ENCODE measurements around the gene MMP25.
"Not testable (repeated sequence)": the region's sequence is repeated elsewhere in the genome, so short reads cannot be mapped to it uniquely, and the experiment has no call there.

DNA sequence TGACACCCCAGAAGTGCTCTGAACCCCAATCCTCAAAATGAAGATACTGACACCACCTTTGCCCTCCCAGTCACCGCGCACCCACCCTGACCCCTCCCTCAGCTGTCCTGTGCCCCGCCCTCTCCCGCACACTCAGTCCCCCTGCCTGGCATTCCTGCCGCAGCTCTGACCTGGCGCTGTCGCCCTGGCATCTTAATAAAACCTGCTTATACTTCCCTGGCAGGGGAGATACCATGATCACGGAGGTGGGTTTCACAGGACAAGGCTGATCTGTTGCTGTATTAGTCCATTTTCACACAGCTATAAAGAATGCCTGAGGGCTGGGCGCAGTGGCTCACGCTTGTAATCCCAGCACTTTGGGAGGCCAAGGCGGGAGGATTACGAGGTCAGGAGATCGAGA is 35.6 kb downstream of the MMP25 start:
- TF ChIP-seq, protein P1, sequence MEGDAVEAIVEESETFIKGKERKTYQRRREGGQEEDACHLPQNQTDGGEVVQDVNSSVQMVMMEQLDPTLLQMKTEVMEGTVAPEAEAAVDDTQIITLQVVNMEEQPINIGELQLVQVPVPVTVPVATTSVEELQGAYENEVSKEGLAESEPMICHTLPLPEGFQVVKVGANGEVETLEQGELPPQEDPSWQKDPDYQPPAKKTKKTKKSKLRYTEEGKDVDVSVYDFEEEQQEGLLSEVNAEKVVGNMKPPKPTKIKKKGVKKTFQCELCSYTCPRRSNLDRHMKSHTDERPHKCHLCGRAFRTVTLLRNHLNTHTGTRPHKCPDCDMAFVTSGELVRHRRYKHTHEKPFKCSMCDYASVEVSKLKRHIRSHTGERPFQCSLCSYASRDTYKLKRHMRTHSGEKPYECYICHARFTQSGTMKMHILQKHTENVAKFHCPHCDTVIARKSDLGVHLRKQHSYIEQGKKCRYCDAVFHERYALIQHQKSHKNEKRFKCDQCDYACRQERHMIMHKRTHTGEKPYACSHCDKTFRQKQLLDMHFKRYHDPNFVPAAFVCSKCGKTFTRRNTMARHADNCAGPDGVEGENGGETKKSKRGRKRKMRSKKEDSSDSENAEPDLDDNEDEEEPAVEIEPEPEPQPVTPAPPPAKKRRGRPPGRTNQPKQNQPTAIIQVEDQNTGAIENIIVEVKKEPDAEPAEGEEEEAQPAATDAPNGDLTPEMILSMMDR (optimal IDR thresholded peaks at IDR 0.05 in 1 of 3, IDR thresholded peaks at IDR 0.05 in 1 of 3, conservative IDR thresholded peaks at IDR 0.05 in 1 of 3; ENCODE audit: extremely low read depth in 1 of 3, insufficient read depth in 2 of 3, low read length in 3 of 3) = not testable (repeated sequence)
- not testable (repeated sequence) for TF ChIP-seq EZH2 (IDR thresholded peaks at IDR 0.05; ENCODE audit: low read length)

Measured in keratinocyte (primary cell).